GM12801 (cell line): ENCODE results near the gene CTIF.

Experiments
- TF ChIP-seq, protein P1 (sequence below): IDR thresholded peaks from one replicate; pipeline ENCODE4 v1.5.1; 2011; ENCODE audit warnings: control low read depth; ENCODE audit not compliant: insufficient read length; ENCODE audit errors: extremely low read depth

The CTIF gene

DNA sequence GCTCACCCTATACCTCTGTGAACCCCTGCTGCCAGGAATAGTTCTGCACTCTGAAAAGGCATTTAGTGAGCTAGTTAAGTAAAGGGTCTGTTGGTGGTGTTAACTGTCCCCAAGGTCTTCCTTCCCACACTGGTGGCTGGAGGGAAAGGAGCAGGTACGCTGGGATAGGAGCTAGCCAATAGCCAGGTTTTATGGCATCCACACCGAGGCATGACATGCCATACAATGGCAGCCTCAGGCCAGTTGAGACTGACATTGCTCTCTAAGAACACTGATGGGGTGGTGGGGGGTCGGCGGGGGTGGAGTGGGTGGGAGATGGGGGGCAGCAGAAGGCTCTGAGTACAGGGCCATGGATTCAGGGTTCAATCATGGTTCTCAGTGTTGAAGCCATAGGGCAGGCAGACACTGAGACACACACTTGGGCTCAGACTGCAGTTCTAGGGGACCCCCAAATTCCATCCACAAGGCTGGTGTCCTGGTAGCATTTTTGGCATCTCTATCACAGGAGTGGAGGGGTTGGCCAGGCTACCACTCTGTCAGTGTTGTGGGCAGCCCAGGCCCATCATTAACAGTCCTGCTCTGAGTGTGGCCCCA is 136.0 kb downstream of the CTIF start:
- TF ChIP-seq, protein P1, sequence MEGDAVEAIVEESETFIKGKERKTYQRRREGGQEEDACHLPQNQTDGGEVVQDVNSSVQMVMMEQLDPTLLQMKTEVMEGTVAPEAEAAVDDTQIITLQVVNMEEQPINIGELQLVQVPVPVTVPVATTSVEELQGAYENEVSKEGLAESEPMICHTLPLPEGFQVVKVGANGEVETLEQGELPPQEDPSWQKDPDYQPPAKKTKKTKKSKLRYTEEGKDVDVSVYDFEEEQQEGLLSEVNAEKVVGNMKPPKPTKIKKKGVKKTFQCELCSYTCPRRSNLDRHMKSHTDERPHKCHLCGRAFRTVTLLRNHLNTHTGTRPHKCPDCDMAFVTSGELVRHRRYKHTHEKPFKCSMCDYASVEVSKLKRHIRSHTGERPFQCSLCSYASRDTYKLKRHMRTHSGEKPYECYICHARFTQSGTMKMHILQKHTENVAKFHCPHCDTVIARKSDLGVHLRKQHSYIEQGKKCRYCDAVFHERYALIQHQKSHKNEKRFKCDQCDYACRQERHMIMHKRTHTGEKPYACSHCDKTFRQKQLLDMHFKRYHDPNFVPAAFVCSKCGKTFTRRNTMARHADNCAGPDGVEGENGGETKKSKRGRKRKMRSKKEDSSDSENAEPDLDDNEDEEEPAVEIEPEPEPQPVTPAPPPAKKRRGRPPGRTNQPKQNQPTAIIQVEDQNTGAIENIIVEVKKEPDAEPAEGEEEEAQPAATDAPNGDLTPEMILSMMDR = no peak

DNA sequence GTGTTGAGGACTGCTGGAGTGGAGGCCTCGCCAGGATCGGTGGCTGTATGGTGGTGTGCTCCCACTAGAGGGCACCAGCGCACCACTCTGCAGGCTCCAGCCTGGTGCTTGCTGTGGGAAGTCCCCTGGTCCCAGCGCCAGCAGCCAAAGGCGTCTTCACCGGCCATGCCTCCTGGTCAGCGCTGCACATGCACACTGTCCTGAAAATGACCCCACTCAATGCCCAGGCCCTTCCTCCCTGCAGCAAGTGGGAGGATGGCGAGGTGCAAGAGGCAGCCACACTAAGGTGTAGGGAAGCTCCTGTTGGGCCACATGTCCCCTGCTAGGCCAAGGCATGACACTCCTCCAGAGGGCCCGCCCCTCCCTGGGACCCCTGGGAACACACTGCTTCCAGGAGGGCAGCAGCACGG is 136.5 kb downstream of the CTIF start:
- TF ChIP-seq, protein P1 = no peak

DNA sequence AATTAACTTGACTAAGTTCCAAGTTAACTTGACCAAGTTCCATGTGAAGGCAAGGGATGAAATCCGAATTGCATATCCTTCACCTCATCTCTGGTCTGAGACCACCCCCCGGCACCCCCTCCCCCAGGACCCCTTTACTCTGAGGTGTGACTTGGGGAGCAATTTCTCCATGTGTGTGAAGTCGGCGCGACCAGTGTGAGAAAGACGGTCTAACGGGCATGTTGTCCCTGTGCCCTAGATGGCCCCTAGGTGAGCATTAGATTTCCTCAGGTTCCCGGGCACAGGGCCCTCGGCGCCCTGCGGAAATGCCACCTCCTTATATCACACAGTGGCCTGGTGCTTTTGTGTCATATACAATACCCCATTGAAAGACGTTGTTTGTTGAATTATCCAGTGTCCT is 137.1 kb downstream of the CTIF start:
- TF ChIP-seq, protein P1 = no peak

DNA sequence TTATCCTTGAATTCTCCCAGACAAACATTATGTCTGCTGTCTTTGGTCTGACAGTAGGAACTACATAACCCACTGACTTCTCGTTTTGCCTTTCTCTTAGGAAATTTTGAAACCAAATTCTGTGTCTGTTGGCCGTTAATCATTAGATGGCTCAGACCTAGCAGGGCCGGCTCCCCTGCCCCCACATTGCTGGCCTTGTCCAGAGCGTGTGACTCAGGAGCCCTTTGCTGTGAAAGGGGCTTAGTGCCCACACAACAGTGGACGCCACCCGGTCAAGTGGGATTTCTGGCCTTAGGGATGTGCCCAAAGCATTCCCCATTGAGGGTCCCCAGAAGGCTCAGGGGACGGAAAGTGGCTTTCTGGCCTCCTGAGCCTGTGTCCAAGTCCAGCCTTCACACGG is 137.5 kb downstream of the CTIF start:
- TF ChIP-seq, protein P1 = no peak

DNA sequence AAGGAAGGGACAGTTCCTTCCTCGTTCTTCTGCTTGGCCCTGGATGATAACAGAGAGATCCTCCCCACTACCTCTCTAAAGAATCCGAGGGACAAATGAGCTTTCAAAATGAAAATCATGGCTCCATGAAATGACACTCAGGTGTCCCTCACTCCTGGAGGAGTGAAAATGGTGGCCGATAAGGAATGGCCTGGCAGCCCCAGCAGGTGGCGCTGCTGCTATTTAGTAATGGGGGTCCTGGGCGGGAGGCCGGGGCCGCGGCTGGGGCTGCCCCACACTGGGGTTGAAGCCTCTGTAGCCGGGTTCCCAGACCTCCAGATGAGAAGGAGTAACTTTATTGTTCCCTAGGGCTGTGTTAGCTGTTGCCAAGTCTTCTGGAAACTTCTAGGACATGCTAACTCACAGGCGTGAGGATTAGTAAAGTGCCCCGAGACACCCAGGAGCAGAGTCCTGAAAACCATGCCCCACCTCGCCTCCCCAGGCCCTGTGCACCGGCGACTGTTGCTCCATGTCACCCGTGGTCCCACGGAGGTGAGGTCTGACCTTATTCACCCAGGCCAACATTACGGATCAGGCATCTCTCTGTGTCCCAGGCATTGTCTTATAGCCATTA is 138.0 kb downstream of the CTIF start:
- TF ChIP-seq, protein P1 = no peak

DNA sequence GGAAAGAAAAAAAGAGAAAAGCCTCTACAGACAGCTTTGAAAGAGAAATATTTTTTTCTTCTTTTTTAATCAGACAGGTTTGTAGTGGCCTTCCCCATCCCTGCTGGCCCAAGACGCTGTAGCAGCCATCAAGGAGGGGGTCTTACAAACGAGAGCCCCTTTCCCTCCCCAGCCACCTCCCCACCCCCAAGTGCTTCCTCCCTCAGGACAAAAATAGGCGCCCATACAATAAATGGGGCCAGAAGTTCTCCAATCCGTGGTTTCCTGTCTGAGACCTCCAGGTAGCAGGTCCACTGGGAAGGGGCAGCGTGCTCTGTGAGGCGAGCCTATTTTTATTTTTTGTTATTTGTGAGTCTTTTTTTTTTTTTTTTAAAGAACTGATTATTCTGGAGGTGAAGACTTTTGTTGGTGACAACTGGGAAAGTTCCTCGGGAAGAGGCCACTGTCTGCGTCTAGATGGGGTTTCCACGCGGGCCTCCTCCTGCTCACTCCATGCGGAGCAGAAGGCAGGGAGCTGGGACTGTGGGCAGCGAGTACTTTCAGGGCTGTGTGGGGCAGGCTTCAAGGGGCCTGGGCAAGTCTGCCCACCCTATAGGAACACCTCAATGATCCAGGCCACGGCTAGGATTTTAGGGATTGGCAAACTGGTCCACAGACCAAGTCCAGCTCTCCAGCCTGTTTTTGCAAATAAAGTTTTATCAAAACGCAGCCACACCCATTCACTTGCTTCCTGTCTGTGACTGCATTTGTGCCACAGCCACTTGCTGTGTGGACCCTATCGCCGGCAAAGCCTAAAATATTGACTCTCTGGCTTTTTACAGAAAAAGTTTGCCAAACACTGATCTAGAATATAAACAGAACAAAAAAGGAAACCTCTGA is 139.6 kb downstream of the CTIF start:
- TF ChIP-seq, protein P1 = no peak

DNA sequence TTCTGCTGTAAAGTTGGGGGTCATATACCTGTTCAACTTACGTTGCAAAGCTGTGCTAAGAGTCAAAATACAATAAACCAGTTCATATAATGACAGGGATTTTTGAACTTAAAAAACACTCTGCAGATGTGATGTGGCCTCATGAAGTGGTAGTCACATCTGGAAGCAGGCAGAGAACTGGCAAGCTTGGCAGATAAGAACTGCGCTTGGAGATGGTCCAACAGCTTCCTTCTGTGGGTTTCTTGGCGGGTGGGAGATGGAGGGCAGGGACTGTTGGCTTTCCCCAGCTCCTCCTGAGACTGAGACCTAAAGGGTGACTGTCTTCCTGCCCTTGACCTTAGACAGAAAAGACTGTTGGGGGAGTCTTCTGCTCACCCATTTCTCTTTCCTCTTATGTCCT is 140.4 kb downstream of the CTIF start:
- TF ChIP-seq, protein P1 = no peak
